ENCODE measurements around the gene SALL4. TPM values are rescaled to one million over a fixed set of nuclear protein-coding genes. Genes with fewer than 3 reads are reported as not detected.

SALL4 gene
- total RNA-seq, 6 experiments from 2014 or later, result 0.24 to 0.63 (median 0.40) TPM

DNA sequence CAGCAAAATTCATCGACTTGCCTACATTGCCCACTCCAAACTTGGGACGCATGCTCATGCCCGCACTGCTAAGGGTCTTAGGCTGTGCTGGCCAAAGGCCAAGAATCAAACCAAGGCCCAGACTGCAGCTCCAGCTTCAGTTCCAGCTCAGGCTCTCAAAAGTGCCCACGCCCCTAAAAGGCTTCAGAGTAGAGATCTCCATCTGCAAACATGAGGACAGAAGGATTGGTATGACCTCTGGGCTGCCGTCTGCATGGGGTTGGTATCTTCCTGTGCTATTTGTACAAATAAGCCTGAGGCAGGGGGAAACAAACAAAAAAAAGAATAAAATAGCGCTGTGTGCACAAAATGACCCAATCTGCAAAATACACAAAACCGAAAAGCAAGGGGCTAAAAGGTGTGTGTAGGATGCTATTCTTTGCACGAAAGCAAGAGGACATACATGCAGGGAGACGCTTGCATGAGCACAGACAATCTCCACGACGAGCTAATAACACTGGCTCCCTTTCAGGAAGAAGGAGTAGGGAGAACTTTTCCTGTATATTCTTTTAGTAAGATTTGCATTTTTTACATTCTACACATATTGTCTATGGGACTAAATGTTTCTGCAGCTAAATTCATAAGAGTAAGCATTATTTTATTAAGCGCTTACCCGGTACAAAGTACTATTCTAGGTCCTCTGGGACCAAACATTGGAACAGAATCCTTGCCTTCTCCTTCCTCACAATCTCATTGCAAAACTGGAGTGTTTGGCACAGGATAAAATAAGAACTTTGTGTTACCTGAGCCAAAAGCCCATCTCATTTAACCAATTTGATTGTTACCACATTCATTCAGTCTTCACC is 67.2 kb downstream of the SALL4 start:
- ATAC-seq (no peak), DNase-seq (no peak)
- no peak for TF ChIP-seq POLR2A (IDR thresholded peaks at IDR 0.05)
- TF ChIP-seq, protein P1, sequence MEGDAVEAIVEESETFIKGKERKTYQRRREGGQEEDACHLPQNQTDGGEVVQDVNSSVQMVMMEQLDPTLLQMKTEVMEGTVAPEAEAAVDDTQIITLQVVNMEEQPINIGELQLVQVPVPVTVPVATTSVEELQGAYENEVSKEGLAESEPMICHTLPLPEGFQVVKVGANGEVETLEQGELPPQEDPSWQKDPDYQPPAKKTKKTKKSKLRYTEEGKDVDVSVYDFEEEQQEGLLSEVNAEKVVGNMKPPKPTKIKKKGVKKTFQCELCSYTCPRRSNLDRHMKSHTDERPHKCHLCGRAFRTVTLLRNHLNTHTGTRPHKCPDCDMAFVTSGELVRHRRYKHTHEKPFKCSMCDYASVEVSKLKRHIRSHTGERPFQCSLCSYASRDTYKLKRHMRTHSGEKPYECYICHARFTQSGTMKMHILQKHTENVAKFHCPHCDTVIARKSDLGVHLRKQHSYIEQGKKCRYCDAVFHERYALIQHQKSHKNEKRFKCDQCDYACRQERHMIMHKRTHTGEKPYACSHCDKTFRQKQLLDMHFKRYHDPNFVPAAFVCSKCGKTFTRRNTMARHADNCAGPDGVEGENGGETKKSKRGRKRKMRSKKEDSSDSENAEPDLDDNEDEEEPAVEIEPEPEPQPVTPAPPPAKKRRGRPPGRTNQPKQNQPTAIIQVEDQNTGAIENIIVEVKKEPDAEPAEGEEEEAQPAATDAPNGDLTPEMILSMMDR (IDR thresholded peaks at IDR 0.05), result no peak
- intact Hi-C loops (cut with DNase I), result no loop called here
- H3K27ac ChIP-seq, result no peak overlapping the region
- no peaks in the 10 kb centered on the region for H3K36me3 ChIP-seq
- H3K9me3 ChIP-seq, result no peaks in the 10 kb centered on the region
- 42% methylated on average over 10 of the region's 13 CpGs for WGBS (ENCODE audit: insufficient coverage, low coverage, low lambda C conversion rate, missing lambda C conversion rate)
- H3K4me3 ChIP-seq, result no peak overlapping the region
- H3K4me1 ChIP-seq, result no peaks in the 10 kb centered on the region
- no peaks in the 10 kb centered on the region for H3K27me3 ChIP-seq

DNA sequence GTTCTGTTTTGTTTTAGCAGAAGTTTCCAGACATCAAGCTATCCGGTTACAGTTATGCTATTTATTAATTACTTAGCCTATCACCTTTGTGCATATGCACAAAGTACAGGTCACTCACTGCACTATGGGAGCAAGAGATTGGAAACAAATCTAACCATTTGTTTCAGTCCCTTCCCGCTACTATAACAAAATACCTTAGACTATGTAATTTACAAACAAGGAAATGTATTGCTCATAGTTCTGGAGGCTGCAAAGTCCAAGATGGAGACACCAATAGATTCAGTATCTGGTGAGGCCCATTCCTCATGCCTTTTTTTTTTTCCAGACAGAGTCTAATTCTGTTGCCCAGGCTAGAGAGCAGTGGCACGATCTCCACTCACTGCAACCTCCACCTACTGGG is 69.3 kb downstream of the SALL4 start:
- ATAC-seq, result no peak
- no peak for DNase-seq
- Histone ChIP-seq H3K9me3 (no peaks in the 10 kb centered on the region), H3K27me3 (no peaks in the 10 kb centered on the region), H3K4me1 (no peaks in the 10 kb centered on the region), H3K36me3 (no peaks in the 10 kb centered on the region), H3K4me3 (no peak overlapping the region), H3K27ac (no peak overlapping the region)
- intact Hi-C loops (cut with DNase I), result no loop called here
- 94% methylated on average over 3 of the region's 3 CpGs for WGBS (ENCODE audit: insufficient coverage, low coverage, low lambda C conversion rate, missing lambda C conversion rate)
- TF ChIP-seq, protein P1 (IDR thresholded peaks at IDR 0.05), result no peak
- TF ChIP-seq POLR2A (IDR thresholded peaks at IDR 0.05), result no peak

Other genes starting within 250 kb of the SALL4 start
- gene ATP9A, start 34.1 kb downstream of the SALL4 start, total RNA-seq, result 10 to 100 TPM; 10.5 to 17.4 (median 13.0) TPM

Data from right lobe of liver (tissue), 6 donors.